ENCODE measurements around the gene PBRM1.
"Not testable (repeated sequence)": the region's sequence is repeated elsewhere in the genome, so short reads cannot be mapped to it uniquely, and the experiment has no call there.

PBRM1 gene

DNA sequence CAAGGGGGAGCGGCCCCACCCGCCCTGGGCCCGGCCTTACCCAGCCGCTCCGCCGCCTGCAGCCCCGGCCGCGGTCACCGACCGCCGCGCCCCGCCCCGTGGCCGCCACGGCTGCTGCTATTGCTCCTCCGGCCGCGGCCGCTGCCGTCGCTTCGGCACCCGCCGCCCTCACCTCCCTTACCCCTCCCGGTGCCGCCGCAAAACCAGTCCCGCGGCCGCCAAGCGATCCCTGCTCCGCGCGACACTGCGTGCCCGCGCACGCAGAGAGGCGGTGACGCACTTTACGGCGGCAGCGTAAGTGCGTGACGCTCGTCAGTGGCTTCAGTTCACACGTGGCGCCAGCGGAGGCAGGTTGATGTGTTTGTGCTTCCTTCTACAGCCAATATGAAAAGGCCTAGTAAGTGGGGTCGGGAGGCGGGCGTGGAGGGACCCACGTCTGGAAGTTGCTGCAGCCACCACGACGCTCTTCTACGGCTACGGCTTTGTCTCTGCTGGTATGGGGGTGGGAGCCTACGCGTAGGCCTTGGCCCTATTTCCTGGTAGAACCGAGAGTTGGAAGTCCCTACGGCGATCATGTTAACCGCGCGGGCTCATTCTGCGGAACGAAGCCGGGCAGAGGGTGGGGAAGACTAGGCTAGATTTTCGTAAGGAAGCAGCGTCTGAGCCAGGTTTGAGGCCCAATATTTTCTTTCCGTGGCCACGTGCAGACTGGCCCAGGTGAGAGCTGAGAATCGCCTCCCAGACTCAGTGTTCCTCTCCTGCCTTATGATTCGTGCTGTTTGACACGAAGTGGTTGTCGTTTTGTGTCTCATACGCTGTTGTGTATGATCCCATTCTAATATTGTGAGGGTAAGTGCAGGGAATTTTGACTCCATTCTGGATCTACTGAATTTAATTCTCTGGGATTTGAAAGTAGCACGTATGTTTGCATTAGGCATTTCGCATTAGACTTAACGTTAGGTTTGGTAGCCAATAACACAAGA is at the start of gene PBRM1, which contains the start of gene GNL3:
TSS of gene PBRM1 (minus strand) at position 205 of the 983 bp plus-strand sequence.
TSS of gene GNL3 (plus strand) at position 324 of the 983 bp plus-strand sequence. CDS start at position 385, 61 bp downstream.
- peak; percentile 94 for DNase-seq

DNA sequence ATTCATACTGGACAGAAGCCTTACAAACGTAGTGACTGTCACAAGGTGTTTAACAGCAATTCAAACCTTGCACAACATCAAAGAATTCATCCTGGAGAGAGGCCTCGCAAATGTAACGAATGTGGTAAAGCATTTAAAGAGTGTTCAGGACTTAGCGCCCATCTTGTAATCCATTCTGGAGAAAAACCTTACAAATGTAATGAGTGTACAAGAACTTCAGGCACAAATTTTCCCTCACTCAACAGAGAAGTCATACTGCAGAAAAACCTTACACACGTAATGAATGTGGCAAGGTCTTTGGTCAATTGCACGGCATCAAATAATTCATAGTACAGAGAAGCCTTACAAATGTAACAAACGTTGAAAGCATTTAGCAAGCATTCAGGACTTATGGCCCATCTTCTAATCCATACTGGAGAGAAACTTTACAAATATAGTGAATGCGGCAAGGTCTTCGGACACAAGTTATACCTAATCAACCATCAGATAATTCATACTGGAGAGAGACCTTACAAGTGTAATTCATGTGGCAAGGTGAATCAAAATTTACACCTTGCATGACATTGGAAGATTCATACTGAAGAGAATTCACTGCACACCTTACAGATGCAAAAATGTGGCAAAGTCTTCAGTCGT is 47.7 kb upstream of the PBRM1 start:
- no peak for DNase-seq

DNA sequence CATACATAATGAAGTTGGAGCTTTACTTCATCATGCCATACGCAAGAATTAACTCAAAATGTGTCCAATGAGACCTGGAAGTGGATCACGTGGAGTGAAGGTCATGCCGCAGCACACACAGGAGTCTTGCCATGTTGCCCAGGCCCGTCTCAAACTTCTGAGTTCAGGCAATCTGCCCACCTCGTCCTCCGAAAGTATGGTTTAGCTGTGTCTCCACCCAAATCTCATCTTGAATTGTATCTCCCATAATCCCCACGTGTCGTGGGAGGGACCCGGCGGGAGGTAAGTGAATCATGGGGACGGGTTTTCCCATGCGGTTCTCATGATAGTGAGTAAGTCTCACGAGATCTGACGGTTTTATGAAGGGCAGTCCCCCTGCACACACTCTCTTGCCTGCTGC is 45.9 kb upstream of the PBRM1 start:
- DNase-seq, result no peak

DNA sequence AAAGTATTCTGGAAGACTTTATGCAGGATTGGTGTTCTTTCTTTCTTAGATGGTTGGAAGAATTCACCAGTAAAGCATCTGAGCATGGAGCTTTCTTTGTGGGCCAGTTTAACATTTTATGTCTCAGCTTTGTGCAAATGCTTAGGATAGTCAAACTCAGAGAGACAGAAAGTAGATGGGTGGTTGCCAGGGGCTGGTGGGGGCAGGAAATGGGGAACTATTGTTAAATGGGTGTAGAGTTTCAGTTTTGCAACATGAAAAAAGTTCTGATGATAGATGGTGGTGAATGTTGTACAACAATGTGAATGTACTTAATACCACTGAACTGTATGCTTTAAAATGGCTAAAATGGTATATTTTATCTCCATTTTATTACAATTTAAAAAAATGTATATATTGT is 45.0 kb upstream of the PBRM1 start:
- DNase-seq, result no peak

DNA sequence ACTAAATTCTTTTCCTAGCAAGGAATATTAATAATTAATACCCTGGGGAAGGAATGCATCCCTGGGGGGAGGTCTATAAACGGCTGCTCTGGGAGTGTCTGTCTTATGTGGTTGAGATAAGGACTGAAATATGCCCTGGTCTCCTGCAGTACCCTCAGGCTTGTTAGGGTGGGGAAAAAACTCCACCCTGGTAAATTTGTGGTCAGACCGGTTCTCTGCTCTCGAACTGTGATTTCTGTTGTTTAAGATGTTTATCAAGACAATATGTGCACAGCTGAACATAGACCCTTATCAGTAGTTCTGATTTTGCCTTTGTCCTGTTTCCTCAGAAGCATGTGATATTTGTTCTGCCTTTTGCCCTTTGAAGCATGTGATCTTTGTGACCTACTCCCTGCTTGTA is 43.0 kb upstream of the PBRM1 start:
- DNase-seq, result not testable (repeated sequence)

DNA sequence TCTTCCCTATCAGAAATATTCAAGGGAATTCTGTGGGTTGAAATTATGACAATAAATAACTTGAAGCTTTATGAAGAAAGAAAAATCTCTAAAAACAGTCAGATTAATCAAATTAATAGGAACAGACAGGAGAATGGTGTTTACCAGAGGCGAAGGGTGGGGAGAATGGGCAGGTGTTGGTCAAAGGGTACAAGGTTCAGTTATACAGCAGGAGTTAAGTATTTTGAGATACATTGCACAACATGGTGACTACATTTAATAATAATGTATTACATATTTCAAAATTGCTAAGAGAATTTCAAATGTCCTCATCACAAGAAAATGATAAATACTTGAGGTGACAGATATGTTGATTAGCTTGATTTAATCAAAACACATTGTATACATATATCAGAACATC is 38.8 kb upstream of the PBRM1 start:
- no peak for DNase-seq

DNA sequence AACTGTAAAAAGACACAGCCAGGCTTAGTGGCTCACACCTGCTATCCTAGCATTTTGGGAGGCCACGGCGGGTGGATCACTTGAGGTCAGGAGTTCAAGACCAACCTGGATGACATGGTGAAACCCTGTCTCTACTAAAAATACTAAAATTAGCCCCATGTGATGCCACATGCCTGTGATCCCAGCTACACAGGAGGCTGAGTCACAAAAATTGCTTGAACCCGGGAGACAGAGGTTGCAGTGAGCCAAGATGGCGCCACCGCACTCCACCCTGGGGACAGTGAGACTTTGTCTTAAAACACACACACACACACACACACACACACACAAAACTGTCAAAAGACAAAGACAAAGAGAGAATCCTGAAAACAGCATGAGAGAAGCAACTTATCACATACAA is 38.2 kb upstream of the PBRM1 start:
- no peak for DNase-seq

DNA sequence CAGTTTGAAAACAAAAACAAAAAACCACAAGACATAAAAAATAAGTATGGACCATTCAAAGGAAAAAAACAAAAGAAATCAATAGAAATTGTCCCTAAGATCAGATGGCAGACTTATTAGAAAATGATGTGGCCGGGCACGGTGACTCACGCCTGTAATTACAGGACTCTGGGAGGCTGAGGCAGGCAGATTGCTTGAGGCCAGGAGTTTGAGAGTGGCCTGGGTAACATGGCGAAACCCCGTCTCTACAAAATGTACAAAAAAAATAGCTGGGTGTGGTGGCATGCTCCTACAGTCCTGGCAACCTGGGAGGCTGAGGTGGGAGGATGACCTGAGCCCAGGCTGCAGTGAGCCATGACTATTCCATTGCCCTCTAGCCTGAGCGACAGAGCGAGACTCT is 36.8 kb upstream of the PBRM1 start:
- DNase-seq, result no peak

DNA sequence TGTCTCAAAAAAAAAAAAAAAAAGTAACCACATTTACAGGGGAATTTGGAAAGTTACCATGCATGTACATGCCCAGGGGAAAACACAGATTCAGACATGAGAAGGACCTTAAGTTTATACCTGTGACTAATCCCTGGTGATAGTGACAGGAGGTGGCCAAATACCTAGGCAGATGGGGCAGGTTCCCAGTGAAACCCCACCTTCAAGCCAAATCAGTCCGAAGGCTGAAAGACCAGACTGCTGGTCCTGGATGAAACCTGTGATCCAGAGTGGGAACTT is 36.0 kb upstream of the PBRM1 start:
- DNase-seq, result no peak

DNA sequence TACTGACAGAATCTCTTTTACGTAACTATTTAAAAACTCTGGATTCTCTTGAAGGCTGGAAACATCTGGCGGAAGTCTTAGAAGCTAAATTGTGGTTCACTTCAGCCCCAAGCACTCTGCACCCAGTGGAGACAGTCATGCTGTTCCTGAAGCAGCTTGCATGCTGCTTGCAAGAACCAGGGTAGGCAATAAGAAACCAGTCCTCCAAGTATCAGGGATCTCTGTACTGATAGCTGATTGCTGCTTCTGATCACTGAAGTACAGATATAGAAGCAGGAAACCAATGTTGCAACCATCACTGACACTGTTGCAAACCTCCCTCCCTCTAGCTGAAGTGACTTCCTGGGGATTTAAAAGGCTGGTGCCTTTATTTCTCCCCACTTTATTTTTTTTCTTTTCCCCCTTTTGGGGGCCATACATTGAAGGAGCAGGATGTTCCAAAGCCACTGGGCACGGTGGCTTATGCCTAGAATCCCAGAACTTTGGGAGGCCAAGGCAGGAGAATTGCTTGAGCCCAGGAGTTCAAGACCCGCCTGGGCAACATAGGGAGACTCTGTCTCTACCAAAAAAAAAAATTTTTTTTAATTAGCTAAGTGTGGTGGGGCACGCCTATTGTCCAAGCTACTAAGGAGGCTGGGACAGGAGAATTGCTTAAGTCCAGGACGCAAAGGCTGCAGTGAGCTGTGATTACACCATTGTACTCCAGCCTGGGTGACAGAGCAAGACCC is 35.5 kb upstream of the PBRM1 start:
- no peak for DNase-seq

DNA sequence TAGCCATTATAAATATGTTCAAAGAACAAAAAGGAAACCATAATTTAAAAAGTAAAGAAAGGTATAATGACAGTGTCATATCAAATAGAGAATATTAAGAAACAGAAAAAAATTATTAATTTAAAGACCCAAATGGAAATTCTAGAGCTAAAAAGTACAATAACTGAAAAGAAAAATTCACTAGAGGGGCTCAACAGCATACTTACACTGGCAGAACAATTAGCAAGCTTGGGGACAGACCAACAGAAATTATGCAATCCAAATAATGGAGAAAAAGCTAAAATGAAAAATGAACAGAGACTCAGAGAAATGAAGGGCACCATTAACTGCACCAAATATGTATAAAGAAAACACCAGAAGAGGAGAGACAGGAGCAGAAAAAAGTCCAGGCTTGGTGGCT is 33.9 kb upstream of the PBRM1 start:
- no peak for DNase-seq

DNA sequence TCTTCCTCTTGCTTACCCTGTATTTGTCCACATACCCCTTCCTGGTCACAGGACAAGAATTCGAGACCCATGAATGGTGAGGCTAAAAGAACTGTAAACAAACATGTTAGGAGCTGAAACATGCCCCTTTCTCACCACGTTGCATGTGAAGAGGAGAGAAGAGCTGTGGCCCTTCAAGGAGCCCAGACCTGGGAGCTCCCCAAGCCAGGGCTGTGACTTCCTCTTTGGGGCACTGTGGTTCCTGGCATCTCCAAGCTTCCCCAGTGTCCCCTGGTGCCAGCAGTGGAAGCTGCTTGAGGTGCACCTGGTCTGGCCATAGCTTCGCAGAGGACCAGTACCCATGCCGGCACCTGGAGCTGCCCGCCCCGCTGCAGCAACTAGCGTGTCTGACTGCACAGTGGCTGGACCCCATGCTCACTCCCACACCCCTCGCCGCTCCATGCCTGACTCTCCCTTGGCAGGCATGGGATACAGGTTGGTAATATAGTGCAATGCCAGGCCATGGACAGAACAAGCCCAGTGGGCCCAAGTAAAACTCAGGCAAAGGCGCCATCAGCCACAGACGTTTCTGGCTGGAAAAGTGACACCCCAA is 30.1 kb upstream of the PBRM1 start:
- no peak for DNase-seq

DNA sequence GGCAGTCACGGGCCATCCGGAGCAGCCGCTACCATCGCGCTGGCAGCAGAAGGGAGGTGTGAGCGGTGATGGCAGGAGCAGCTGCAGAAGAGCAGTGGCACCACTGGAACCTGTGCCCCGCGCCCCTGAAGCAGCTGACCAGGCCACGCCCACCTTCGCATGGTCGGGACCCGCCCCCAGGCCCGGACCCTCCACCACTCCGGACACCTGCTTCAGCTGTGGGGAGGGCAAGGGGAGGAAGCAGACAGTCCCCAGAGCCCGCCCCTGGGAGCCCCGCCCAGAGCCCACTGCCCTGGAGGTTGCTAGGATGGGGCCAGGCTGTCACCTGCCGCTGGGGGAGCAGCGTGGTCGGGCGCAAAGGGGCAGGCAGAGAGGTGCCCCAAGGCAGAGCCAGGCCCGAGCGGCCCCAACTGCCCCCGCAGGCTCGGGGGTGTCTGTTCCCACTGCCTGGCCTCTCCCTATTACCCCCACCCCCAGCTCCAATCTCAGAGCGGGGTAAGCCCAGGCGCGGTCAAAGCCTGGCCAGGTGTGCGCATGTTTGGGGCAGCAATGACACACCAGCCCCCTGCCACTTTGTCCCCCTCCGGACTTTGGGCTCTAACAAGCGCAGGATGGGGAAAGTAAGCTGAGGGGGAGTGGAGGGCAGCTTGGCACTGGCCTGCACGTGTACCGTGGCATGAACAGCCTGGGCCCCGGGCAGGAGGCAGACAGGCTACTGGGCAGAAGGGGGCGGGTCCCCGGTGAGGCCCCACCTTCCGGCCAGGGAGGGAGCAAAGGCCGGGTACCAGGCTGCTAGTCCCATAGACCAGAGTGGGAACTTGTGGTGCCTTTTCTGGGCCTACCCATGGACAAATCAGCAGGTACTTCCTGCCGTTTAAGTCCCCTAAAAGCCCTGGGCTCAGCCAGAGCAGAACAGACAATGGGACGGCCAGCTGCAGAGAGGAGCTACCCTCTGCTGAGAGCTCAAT is 28.9 kb upstream of the PBRM1 start:
- no peak for DNase-seq

DNA sequence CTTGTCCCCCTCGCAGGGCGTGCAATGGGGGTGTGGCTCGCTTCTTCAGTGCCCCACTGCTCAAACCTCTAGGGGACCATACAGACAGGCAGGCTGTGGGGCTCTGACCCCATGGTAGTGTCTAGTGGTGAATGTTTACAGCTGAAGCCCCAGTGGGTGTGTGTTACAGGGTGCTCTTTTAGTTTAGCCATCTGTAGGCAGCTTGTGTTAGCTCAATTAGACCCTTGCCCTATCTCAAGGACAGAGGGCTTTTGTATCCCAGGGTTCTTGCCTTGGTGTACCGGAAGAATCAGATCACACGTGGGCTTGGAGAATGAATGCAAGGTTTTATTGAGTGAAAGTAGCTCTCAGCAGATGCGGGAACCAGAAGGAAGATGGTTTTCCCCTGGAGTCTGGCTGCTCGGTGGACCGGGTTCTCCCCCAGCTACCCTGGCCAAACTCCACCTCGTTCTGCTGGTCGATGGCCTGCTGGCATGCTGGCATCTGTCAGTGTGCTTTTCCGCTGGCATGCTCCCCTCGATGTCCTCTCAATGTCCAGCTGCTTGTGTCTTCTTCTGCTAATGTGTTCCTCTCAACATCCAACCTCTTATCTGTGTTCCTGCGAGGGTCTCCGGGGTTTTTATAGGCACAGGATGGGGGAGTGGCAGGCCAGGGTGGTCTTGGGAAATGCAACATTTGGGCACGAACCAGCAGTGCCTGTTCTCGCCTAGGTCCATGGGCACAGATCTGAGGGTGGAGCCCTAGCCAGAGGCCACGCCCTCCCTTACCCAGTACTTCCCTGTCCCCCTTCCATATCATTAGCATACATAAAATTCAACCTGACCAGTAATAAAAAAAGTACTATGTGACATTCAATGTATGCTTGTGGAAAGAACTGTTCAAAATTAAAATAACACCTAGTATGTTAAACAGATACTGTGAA is 26.8 kb upstream of the PBRM1 start:
- no peak for DNase-seq

DNA sequence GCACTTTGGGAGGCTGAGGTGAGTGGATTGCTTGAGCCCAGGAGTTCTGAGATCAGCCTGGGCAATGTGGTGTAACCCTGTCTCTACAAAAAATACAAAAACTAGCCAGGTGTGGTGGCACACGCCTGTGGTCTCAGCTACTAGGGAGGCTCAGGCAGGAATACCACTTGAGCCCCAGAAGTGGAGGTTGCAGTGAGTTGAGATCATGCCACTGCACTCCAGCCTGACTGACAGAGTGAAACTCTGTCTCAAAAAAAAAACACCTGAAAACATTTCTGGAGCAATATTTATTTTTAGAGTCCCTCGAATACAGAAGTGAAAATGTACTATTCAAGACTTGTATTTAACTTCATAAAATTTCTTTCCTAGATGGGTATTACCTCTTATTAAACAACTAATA is 24.8 kb upstream of the PBRM1 start:
- no peak for DNase-seq

DNA sequence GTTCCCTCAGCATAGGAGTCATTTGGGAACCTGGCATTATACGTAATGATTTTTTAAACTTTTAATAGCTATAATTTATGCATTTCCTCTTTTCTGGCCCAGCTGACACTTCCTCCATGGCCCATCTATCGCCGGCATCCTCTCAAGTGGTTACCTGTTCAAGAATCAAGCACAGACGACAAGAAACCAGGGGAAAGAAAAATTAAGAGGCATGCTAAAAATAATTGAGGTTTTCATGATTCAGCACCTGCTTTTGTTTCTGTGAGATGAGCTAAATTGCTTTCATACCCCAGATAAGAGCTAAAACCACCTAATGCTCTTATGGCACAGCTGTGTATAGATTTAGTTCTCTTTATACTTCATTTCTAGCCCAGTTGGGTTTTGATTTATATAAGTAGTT is 21.9 kb upstream of the PBRM1 start:
- DNase-seq, result no peak

DNA sequence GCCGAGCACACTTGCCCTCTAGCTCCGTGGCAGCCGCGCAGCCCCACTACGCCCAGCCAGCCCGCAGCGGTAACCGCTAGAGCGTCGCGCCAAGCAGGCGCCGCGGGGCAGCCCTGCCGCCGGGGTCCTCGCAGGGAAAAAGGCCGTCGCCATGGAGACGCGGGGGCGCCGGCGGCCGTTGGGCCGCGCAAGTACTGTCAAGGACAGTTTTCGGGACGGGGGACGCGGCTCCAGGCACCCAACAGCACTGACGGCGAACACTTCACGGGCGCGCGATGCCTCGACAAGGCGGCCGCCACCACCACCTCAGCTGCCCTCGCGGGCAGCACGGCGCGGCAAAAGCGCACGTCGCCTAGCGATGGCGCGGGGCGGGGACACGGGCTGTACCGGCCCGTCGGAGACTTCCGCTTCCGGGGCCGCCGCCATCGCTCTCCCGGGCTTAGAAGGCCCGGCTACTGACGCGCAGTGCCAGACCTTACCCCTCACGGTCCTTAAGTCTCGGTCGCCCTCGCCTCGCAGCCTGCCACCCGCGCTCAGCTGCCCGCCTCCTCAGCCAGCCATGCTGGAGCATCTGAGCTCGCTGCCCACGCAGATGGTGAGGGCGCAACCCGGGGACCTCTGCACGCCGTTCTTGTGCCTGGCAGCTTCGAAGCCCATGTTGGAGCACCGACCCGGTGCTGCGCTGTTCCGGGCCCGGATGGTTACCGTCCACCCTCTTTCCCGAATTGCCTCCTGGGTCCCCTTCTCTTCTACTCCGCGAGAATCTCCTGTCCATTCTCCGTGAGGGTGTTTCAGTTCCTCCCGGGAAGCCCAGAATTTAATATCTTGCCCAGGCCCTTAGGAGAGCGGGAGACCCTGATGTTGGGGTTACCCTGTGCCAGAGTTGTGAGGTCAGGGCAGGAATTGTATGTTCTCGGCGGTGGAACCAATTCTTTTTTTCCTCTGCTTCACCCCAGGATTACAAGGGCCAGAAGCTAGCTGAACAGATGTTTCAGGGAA is 20.3 kb upstream of the PBRM1 start, which contains the start of the genes GLT8D1 and SPCS1:
TSS of gene GLT8D1 (minus strand) at position 104 of the 999 bp plus-strand sequence. CDS start 5,331 bp downstream, outside the sequence.
TSS of gene SPCS1 (plus strand) at position 419 of the 999 bp plus-strand sequence. CDS start at position 560, 141 bp downstream.
- DNase-seq, result peak; percentile 93

DNA sequence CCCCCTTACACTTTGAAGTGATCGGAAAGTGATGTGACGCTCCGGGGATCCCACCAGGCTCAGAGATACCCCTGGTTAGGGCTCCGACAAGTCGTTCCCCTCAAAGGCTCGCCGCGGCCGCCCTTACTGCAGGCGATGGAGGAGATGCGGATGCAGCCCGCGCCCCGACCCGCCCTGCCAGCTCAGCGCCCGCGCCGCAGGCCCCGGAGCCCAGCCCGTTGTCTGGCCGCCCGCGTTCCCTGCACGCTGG is 19.6 kb upstream of the PBRM1 start:
- DNase-seq, result no peak

DNA sequence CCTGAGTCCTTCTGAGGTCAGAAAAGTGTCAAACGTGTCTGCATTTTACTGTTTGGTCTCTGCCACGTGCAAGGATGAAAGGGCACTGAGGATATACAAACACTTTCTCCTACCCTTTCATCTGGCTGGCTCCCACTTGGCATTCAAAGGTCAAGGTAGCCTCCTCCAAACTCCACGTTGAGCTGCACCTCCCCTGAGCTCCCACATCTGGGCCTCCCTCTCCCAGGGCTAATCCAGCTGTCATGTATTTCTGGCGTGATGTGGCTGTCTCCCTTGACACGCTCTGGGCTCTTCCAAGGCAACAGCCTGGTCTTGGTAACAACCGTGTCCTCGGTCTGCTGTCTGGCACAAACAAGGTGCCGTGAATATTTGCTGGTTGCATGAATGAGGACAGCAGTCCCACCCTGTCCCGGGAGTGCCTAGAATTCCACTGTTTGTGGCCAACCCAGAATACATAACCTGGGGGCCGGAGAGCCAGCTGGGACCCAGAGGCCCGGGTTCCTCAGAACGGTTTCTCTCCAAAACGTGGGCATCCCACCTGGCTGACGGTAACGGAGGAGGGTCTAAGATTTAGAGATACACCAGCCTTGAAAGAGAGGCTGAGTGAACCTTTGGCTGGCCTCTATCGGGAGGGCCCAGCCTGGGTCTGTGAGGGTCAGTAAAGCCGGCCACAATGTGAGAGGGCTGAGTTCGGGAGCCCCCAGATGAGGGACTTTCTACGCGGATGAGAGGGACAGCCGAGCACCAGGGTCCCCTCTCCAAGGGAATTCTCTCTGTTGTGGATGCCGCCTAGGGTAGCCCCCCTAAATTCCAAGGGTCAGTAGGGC is 19.1 kb upstream of the PBRM1 start:
- peak; percentile 64 for DNase-seq
